ENCODE measurements around the gene BACH2. TPM values are rescaled to one million over a fixed set of nuclear protein-coding genes. Genes with fewer than 3 reads are reported as not detected.

The BACH2 gene
- total and polyA plus RNA-seq, 8 donors = 0.19 to 10.8 (median 1.4) TPM; not detected in 1

- Histone ChIP-seq H3K4me1 (no peaks in the 10 kb centered on the region), H3K27ac (no peak overlapping the region), H3K27me3 (peaks cover 0 to 9% (median 0%) of the 10 kb centered on the region in 3 donors), H3K36me3 (no peaks in the 10 kb centered on the region), H3K4me3 (no peak overlapping the region), H3K9me3 (no peaks in the 10 kb centered on the region)
- intact Hi-C loops (cut with DNase I; ENCODE audit: low total_unique reads) = no loop called here
- WGBS, 5 donors = 58 to 69% (median 66%) methylated on average over 5 of the region's 5 CpGs
- DNase-seq = no peak
- TF ChIP-seq CTCF (IDR thresholded peaks at IDR 0.05) (no peak), EP300 (IDR thresholded peaks at IDR 0.05) (no peak), POLR2AphosphoS5 (IDR thresholded peaks at IDR 0.05) (no peak), POLR2A (IDR thresholded peaks at IDR 0.05) (no peak)
These were observed 372.4 kb downstream of the BACH2 start for GRCh38 chr6:89924231-89924630.

- Histone ChIP-seq H3K4me3 (no peak overlapping the region), H3K36me3 (no peaks in the 10 kb centered on the region), H3K4me1 (no peaks in the 10 kb centered on the region), H3K27me3 (peaks cover 0 to 9% (median 0%) of the 10 kb centered on the region in 3 donors), H3K9me3 (peaks cover 0 to 12% (median 11%) of the 10 kb centered on the region in 4 donors), H3K27ac (no peak overlapping the region)
- TF ChIP-seq POLR2A (IDR thresholded peaks at IDR 0.05) = no peak
- WGBS, 5 donors = 85 to 96% (median 90%) methylated on average over 10 of the region's 10 CpGs
- intact Hi-C loops (cut with DNase I; ENCODE audit: low total_unique reads) = no loop called here
- DNase-seq = no peak
These were observed 375.0 kb downstream of the BACH2 start for GRCh38 chr6:89921691-89922090.

- Histone ChIP-seq H3K27me3 (peaks cover 0 to 9% (median 0%) of the 10 kb centered on the region in 3 donors), H3K36me3 (no peaks in the 10 kb centered on the region)
These were observed 375.4 kb downstream of the BACH2 start for GRCh38 chr6:89921197-89921596.

GRCh38 chr6:89917801-89918366 is 378.8 kb downstream of the BACH2 start:
- no peak overlapping the region for H3K4me3 ChIP-seq
- no peak overlapping the region for H3K27ac ChIP-seq
- TF ChIP-seq POLR2AphosphoS5 (IDR thresholded peaks at IDR 0.05) = no peak
- TF ChIP-seq POLR2A (IDR thresholded peaks at IDR 0.05) = no peak
- no peak for TF ChIP-seq EP300 (IDR thresholded peaks at IDR 0.05)
- TF ChIP-seq CTCF (IDR thresholded peaks at IDR 0.05) = no peak
- intact Hi-C loops (cut with DNase I; ENCODE audit: low total_unique reads) = no loop called here
- H3K4me1 ChIP-seq = no peaks in the 10 kb centered on the region
- DNase-seq = no peak
- 62 to 82% (median 71%) methylated on average over 1 to 3 of the region's 3 CpGs for WGBS, 5 donors
- no peaks in the 10 kb centered on the region for H3K36me3 ChIP-seq
- H3K27me3 ChIP-seq = peaks cover 0 to 9% (median 0%) of the 10 kb centered on the region in 3 donors
- H3K9me3 ChIP-seq = peaks cover 0 to 22% (median 19%) of the 10 kb centered on the region in 4 donors

More at GRCh38 chr6:89921197-89921596, 375.4 kb downstream of the BACH2 start:
- intact Hi-C loops (cut with DNase I; ENCODE audit: low total_unique reads) = no loop called here
- DNase-seq = no peak
- Histone ChIP-seq H3K4me3 (no peak overlapping the region), H3K27ac (no peak overlapping the region), H3K4me1 (no peaks in the 10 kb centered on the region), H3K9me3 (peaks cover 0 to 15% (median 13%) of the 10 kb centered on the region in 4 donors)
- 62 to 88% (median 83%) methylated on average over 3 to 6 of the region's 6 CpGs for WGBS, 5 donors
- no peak for TF ChIP-seq EP300 (IDR thresholded peaks at IDR 0.05)
- TF ChIP-seq CTCF (IDR thresholded peaks at IDR 0.05) = no peak
- TF ChIP-seq POLR2AphosphoS5 (IDR thresholded peaks at IDR 0.05) = no peak
- no peak for TF ChIP-seq POLR2A (IDR thresholded peaks at IDR 0.05)

GRCh38 chr6:89917216-89917615 is 379.4 kb downstream of the BACH2 start:
- Histone ChIP-seq H3K27ac (no peak overlapping the region), H3K4me1 (no peaks in the 10 kb centered on the region), H3K27me3 (peaks cover 0 to 6% (median 0%) of the 10 kb centered on the region in 3 donors), H3K36me3 (no peaks in the 10 kb centered on the region), H3K4me3 (no peak overlapping the region), H3K9me3 (peaks cover 0 to 22% (median 19%) of the 10 kb centered on the region in 4 donors)
- 89 to 97% (median 95%) methylated on average over 4 of the region's 4 CpGs for WGBS, 5 donors
- intact Hi-C loops (cut with DNase I; ENCODE audit: low total_unique reads) = no loop called here
- no peak for DNase-seq
- no peak for TF ChIP-seq POLR2AphosphoS5 (IDR thresholded peaks at IDR 0.05)

Measured in stomach (tissue), 9 donors.